ENCODE results near the gene RPGRIP1L. TPM values are rescaled to one million over a fixed set of nuclear protein-coding genes. Genes with fewer than 3 reads are reported as not detected.
"Not testable (repeated sequence)": the region's sequence is repeated elsewhere in the genome, so short reads cannot be mapped to it uniquely, and the experiment has no call there.

Gene RPGRIP1L
- polyA plus RNA-seq, 3 donors = 15.7 to 19.8 (median 19.5) TPM

DNA sequence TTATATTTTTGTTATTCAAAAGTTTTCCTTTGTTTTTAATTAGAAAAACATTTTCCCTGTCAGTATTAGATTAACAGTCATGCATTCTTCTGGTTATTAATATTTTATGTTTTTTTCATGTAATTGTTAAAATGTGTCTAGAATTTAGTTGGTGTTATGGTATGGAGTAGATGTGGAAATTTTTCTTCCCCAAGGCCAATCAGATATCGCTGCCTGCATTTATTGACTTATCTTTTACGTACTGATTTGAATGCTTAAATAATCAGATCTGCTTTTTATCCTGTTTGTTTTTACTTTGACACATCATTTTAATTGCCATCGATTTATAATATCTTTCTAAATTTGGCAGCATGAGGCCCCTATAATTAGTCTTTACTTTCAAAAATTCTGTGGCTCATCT is 13.9 kb upstream of the RPGRIP1L start:
- no peak for DNase-seq (ENCODE audit: extremely low read depth in 1 of 11, low read depth in 9 of 11, low spot score in 4 of 11)

DNA sequence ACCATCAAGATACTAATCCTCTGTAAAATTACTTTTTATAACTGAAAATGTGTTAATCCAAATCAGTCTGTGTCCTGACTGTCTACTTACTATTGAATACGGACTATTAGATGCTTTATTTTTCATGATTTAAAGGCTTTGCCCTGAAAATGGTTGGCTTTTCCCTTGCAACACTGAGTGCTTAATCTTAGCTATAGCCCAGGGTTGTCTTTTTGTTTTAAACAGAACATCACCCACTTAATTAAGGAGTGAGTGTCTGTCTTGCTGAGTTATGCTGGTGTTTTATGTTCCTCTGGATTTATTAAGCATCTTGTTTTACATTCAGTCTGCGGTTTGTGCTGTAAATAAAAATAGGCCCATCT is 11.3 kb upstream of the RPGRIP1L start:
- no peak for DNase-seq (ENCODE audit: extremely low read depth in 1 of 11, low read depth in 9 of 11, low spot score in 4 of 11)

DNA sequence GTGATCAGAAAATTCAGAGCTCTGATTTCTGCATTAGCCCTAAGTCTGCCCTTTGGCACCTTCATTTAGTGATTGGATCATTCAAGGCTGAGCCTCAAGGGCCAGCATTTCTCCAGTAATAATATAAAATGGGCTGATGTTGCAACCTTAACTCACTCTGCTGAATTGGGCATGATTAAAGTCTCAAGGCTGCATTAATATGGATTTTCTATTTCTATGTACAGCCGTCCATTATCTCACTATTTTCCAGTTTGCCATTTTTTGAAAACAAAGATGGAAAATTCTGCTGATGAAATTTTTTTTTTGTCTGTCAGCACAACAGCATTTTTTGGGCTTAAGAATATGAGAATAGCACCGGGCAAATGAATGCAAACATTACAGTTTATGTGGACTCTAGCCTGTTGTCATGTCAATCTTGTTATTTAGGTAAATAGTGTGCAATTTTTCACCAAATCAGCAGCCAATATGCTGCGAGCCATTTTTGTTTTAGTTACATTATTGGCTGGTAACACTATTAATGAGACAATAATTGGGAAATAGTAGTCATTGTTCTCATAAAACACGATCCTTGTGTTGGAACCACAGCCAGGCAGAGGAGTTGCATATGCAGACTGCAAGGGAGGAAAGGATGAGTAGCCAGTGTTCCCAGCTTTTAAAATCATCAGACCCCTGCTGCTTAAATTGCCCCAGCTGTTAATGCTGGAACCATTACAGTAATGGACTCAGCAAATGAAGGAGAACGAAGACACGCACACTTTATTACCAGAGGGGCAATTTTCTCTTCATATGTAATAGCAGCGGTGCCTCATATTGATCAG is 10.8 kb upstream of the RPGRIP1L start:
- no peak for DNase-seq (ENCODE audit: extremely low read depth in 1 of 11, low read depth in 9 of 11, low spot score in 4 of 11)

DNA sequence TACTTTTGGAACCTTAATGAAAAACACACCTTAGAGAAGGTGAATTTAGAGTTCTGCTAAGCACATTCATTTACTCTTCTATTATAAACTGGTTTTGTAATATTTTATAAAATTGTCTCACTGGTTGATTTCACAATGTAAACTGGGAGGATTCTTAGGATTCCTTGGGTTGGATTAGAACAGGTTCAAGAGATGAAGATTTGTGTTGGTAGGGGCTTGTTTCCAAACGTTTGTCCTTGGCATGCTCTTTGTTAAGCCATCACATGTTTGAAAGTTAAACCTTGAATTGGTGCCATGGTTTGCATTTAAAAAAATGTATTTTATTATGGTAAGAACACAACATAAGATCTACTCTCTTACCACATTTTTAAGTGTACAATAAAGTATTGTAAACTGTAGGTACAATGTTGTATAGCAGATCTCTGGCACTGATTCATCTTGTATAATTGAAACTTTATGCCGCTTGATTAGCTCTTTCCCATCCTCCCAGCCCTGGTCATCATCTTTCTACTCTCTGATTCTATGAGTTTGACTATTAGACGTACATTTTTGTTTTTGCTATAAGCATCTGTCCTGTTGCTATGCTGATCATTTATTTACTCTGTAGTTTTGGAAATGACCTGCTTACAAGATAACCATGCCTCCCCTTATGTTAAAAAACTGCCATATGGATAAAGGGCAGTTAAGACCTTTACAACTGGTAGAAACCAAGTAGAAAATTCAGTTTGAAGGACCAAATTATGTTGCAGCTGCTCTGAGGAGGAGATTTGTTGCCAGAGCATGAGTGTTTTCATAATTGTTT is 9.9 kb upstream of the RPGRIP1L start:
- DNase-seq (ENCODE audit: extremely low read depth in 1 of 11, low read depth in 9 of 11, low spot score in 4 of 11) = no peak

DNA sequence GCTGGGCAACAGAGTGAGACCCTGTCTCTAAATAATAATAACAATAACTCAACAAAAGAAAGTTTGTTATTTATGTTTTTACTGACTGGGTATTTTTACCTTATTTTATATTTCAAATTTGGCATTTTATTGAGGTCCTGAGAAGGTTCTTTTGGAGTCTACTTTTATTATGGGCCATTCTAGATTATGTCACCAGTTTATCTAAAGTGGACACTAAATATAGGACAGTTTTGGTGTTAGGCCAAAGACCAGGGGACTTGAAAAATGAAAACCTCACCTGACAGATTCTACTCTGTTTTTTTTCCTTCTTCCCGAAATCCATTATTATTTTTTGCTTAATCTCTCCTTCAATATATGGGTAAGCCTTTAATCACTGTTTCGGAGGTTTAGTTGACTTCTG is 8.4 kb upstream of the RPGRIP1L start:
- DNase-seq (ENCODE audit: extremely low read depth in 1 of 11, low read depth in 9 of 11, low spot score in 4 of 11) = no peak

DNA sequence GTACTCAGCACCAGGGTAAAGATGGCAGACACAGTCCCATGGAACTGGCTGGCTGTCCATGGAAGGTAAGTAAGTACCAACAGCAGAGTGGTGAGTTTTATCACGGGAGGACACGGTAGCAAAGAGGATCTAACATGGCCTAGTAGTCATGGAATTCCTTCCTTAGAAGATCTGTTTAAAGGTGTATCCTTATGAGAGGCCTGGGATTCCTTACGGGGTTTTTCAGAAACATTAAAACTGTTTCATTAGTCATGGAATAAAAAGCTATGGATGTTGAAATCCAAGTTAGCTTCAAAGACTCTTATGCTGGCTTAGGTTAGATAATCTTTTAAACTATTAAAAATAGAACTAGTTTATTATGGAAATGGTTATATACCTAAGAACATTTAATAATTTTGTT is 7.7 kb upstream of the RPGRIP1L start:
- no peak for DNase-seq (ENCODE audit: extremely low read depth in 1 of 11, low read depth in 9 of 11, low spot score in 4 of 11)

DNA sequence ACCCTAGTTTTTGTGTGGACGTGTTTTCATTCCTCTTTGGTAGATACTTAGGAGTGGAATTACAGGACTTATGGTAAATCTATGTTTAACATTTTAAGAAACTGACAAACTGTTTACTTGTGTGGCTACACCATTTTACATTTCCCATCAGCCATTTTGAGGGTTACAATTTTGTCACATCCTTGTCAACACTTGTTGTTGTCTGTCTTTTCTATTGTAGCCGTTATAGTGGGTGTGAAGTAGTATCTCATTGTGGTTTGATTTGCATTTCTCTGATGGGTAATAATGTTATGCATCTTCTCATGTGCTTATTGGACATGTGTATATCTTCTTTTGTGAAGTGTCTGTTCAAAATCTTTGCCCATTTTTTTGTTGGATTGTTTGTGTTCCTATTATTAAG is 4.8 kb upstream of the RPGRIP1L start:
- DNase-seq (ENCODE audit: extremely low read depth in 1 of 11, low read depth in 9 of 11, low spot score in 4 of 11) = no peak

DNA sequence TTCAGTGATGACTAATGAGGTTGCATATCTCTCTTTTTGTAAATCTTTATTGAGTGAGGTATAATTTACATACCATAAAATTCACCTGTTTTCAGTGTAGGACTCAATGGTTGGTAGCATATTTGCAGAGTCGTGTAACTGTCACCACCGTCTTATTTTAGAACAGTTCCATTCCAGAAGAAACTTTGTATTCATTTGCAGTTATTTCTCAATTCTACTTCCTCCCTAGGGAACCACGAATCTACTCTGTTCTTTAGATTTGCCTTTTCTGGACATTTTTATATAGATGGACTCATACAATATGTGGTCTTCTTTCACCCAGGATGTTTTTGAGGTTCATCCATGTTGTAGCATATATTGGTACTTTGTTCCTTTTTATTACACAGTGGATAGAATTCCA is 4.0 kb upstream of the RPGRIP1L start:
- no peak for DNase-seq (ENCODE audit: extremely low read depth in 1 of 11, low read depth in 9 of 11, low spot score in 4 of 11)

DNA sequence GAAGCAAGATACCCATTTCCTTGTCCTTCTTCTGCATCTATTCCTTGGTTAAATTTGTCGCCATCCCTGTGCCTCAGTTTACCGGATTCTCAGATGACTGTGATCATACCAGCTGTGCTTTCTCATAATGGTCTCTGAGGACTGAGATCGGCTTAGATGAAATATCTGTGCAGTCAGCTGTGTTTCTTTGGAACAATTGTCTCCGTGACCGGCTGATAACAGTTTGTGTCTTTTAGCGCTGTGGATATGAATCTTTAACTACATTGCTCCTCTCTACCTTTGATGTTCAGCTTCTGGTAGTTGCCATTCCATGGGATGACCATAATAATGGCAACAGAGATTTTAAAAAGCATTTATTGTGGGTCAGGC is 770 bp upstream of the RPGRIP1L start:
- DNase-seq (ENCODE audit: extremely low read depth in 1 of 11, low read depth in 9 of 11, low spot score in 4 of 11) = no peak

DNA sequence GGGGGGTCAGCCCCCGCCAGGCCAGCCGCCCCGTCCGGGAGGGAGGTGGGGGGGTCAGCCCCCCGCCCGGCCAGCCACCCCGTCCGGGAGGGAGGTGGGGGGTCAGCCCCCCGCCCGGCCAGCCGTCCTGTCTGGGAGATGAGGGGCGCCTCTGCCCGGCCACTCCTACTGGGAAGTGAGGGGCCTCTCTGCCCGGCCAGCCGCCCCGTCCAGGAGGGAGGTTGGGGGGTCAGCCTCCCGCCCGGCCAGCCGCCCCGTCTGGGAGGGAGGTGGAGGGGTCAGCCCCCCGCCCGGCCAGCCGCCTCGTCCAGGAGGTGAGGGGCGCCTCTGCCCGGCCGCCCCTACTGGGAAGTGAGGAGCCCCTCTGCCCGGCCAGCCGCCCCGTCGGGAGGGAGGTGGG is 5.4 kb downstream of the RPGRIP1L start:
- DNase-seq (ENCODE audit: extremely low read depth in 1 of 11, low read depth in 9 of 11, low spot score in 4 of 11) = not testable (repeated sequence)

DNA sequence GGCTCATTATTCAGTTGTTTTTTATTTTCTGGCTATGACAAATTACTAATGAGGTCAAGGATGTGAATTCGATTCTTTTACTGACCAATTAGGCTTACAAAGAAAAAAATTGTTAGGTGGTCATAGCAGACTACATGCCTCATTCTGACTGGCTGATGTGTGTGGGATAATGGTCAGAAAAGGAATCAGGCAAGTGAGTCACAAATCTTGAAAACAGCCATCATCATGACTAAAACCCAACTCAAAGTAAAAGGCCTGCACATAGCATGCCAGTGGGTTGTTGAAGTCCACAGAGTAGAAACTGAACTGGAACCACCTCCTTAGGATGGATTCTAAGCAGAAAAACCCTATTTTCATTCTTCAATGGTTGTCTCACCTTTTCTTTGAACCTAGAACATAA is 8.6 kb downstream of the RPGRIP1L start:
- DNase-seq (ENCODE audit: extremely low read depth in 1 of 11, low read depth in 9 of 11, low spot score in 4 of 11) = no peak

DNA sequence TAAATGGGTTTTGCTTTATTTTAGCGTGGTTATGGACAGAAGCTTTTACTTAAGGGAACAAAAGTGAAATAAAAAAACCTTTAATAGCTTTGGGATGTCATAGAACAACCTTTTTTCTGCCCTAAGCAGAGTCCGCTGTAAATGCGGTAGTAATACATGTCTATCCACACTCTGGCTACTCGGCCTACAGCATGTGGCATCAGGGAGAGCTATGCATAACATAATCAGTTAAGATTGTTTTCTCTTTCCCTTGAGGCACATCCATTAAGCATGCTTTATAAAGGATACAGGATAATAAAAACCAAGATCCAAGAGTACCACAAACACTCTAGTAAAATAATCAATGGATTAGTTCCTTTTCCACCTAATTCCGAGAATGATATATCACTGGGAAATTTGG is 10.3 kb downstream of the RPGRIP1L start:
- DNase-seq (ENCODE audit: extremely low read depth in 1 of 11, low read depth in 9 of 11, low spot score in 4 of 11) = no peak

DNA sequence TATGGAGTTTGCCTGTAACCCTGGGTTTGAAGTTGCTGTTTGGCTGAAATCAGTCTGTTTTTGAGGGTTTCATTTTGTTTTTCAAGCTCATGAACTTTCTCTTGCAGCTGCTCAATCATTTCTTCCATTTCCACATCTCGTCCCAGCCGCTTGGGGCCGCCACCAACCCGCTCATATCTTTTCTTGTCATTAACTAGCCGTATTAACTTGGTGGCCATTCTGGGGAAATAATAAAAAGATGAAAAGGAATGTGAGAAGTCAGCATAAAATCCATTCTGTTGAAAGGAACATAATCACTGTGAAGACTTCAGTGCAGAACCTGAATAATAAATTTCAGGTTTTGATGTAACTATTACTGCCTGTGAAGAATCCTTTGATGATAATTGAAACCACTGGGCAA is 11.5 kb downstream of the RPGRIP1L start:
- DNase-seq (ENCODE audit: extremely low read depth in 1 of 11, low read depth in 9 of 11, low spot score in 4 of 11) = no peak

DNA sequence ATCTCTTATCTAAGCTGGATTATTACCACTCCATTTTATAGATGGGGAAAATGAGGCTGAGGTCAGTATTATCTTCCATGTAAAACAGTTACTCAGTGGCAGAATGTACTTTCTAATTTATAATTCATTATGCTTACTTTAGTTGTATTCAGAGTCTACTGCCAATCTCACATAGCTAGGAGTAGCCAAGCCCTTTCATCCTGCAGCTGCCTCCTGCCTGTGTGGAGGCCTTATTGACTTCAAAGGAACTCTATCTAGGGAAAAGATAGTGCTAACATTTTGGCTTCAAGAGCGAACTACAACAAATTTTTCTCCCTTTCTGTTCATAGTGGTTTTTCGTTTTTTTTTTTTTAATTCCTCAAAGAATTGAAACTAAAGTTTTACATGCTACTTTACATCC is 12.9 kb downstream of the RPGRIP1L start:
- no peak for DNase-seq (ENCODE audit: extremely low read depth in 1 of 11, low read depth in 9 of 11, low spot score in 4 of 11)

DNA sequence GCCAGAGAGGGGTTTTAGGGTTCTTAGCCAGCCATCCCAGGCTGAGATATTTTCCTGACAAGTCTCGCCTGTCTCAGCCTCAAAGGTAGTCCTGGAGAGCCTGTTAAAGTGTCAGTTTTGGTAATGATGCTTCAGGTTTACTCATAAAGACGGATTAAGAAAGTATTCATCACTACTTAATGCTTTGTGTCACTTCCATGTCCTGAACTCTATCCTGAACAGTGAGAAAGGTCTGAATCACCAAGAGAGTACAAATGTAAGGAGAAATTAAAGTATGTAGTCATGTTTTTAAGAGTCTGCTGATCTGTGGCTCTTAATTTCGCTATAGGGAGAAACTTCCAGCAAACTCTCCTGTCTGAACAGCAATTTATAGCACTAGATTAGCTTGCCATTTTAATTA is 14.0 kb downstream of the RPGRIP1L start:
- DNase-seq (ENCODE audit: extremely low read depth in 1 of 11, low read depth in 9 of 11, low spot score in 4 of 11) = no peak

DNA sequence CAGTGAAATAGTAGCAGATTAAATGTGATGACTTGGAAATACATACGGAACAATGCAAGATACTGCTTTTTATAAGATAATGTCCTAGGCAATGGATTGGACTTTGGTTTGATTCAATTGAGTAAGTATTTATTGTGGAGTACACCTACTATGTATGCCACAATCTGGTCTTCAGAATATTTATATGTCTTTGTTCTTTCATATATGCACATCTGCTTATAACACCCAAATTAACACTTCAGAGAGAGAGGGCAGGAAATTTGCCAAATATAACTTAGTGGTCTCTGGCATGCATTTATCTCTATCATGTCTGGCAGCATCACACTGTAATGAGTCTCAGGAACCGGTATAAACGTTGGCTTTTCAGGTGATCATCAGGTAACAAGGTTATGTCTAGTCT is 16.9 kb downstream of the RPGRIP1L start:
- no peak for DNase-seq (ENCODE audit: extremely low read depth in 1 of 11, low read depth in 9 of 11, low spot score in 4 of 11)

DNA sequence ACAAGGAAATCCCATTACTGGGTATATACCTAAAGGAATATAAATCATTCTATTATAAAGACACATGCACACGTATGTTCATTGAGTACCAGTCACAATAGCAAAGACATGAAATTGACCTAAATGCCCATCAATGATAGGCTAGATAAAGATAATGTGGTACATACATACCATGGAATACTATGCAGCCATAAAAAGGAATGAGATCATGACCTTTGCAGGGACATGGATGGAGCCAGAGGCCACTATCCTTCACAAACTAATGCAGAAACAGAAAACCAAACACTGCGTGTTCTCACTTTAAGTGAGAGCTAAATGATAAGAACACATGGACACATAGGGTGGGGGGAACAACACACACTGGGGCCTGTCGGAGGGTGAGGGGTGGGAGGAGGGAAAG is 18.3 kb downstream of the RPGRIP1L start:
- DNase-seq (ENCODE audit: extremely low read depth in 1 of 11, low read depth in 9 of 11, low spot score in 4 of 11) = not testable (repeated sequence)

DNA sequence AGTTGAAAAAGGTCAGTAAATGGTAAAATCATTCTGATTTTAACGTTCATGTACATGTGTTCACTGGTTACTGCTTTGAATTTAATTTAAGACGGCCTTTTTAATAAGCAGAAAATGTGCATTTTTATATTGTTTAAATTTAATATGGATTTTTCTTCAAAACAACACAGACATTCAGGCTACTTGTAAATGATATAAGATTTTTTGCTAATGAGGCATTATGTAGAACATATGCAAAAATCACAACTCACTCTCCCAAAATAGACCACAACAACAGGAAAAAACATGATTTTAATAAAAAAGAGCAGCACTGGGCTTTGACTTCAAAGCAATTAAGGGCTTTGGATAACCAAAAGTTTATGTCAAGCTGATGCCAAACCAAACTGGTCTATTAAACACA is 22.3 kb downstream of the RPGRIP1L start:
- DNase-seq (ENCODE audit: extremely low read depth in 1 of 11, low read depth in 9 of 11, low spot score in 4 of 11) = no peak

DNA sequence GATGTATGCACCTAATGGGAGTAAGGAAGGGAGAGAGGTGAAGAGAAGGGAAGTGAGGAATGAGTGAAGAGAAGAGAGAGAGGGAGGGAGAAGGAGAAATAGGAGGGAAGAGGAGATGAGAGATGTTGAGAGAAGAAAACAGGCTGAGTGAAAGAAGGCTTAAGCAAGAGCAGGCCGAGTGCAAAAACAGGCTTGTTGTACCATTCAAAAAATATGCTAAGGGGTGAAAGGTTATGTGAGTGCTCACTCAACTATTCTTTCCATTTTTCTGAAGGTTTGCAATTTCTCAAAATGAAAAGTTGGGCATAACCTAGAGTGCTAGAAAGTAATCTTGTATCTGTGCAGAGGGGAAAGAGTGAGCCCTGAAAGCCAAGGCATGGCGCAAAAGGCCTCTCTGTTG is 22.9 kb downstream of the RPGRIP1L start:
- no peak for DNase-seq (ENCODE audit: extremely low read depth in 1 of 11, low read depth in 9 of 11, low spot score in 4 of 11)

DNA sequence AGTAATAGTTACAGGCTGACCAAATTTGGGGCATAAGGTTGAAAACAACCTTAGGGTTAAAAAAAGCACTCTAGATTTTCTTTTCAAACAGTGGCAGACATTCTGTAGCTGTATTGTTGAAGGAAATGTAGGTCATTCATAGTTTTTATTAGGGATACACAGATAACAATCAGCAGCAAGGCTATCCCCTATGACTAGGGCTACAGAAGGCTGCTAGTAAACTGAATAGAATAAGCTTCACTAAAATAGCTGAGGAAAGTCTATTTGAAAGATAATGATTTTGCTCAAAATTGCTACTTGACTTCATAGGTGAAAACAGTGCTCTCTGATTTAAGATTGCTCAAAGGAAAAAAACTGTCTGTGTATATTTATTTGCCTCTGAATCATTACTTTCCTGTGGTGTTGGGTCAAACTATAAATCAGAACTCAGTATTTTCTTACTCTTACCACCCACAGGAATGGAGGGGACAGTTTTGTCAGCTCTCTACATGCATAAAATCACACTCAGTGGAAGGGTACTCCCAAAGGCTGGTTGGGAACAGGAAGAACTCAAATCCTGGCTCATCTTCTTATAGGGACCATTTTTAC is 24.8 kb downstream of the RPGRIP1L start:
- no peak for DNase-seq (ENCODE audit: extremely low read depth in 1 of 11, low read depth in 9 of 11, low spot score in 4 of 11)
